Hepatocyte (in vitro differentiated cells): ENCODE results near the gene S100A14. TPM values are rescaled to one million over a fixed set of nuclear protein-coding genes. Genes with fewer than 3 reads are reported as not detected.

Source experiments
- DNase-seq: peaks from one replicate; pipeline ENCODE4 v3.0.0-alpha.2; 2016; ENCODE audit warnings: low spot score
- H2AFZ ChIP-seq: fragments of 200-600 bp; sonication (generic); 2 replicates; pipeline ENCODE4 v1.6.0; 2016; ENCODE audit warnings: antibody characterized with exemption, mild to moderate bottlenecking
- H3K27ac ChIP-seq: fragments of 200-600 bp; sonication (generic); 2 replicates; pipeline ENCODE4 v1.5.1; 2016; ENCODE audit warnings: mild to moderate bottlenecking
- H3K27me3 ChIP-seq: fragments of 200-600 bp; sonication (generic); 2 replicates; pipeline ENCODE4 v1.6.1; 2016
- H3K36me3 ChIP-seq: fragments of 200-600 bp; sonication (generic); replicated peaks from 2 replicates; pipeline ENCODE4 v1.5.1; 2016; ENCODE audit warnings: low read depth; ENCODE audit not compliant: insufficient read depth
- H3K4me1 ChIP-seq: fragments of 200-600 bp; sonication (generic); 2 replicates; pipeline ENCODE4 v1.5.1; 2016; ENCODE audit warnings: mild to moderate bottlenecking, moderate library complexity; ENCODE audit not compliant: insufficient read depth
- H3K4me2 ChIP-seq: fragments of 200-600 bp; sonication (generic); 2 replicates; pipeline ENCODE4 v1.6.0; 2016
- H3K4me3 ChIP-seq: fragments of 200-600 bp; sonication (generic); 2 replicates; pipeline ENCODE4 v1.5.1; 2016; ENCODE audit warnings: mild to moderate bottlenecking
- H3K79me2 ChIP-seq: fragments of 200-600 bp; sonication (generic); 2 replicates; pipeline ENCODE4 v1.6.0; 2017; ENCODE audit warnings: mild to moderate bottlenecking
- H3K9me2 ChIP-seq: fragments of 200-600 bp; sonication (generic); replicated peaks from 2 replicates; pipeline ENCODE4 v1.6.0; 2017; ENCODE audit warnings: mild to moderate bottlenecking; ENCODE audit not compliant: insufficient read depth
- H3K9me3 ChIP-seq: fragments of 200-600 bp; sonication (generic); 2 replicates; pipeline ENCODE4 v1.5.1; 2016; ENCODE audit warnings: low read depth, mild to moderate bottlenecking
- H4K20me1 ChIP-seq: fragments of 200-600 bp; sonication (generic); 2 replicates; pipeline ENCODE4 v1.6.0; 2016; ENCODE audit warnings: mild to moderate bottlenecking; ENCODE audit not compliant: insufficient read depth, poor library complexity, severe bottlenecking
- EZH2 ChIP-seq: fragments of 200-600 bp; sonication (generic); IDR thresholded peaks from 2 replicates; pipeline ENCODE4 v1.6.1; 2016; ENCODE audit warnings: antibody characterized with exemption, mild to moderate bottlenecking, borderline replicate concordance
- EZH2phosphoT487 ChIP-seq: fragments of 200-600 bp; sonication (generic); IDR thresholded peaks from one replicate; pipeline ENCODE4 v1.6.1; 2018; ENCODE audit warnings: antibody characterized with exemption, mild to moderate bottlenecking, low read depth, moderate library complexity; ENCODE audit not compliant: unreplicated experiment, severe bottlenecking
- WGBS: methylation state at CpG from one replicate; pipeline ENCODE4 v1.1.6; 2016; ENCODE audit warnings: low lambda C conversion rate; ENCODE audit errors: missing lambda C conversion rate; 5-methylcytosine and 5-hydroxymethylcytosine counted together
- polyA plus RNA-seq: library from polyadenylated mRNA; unstranded; fragments of >200 nt; fragmentation: Nextera tagmentation; extraction: Ambion mirVana; gene quantifications from 2 replicates; pipeline ENCODE4 v1.2.1, GENCODE V29; 2016
- total RNA-seq: library from RNA; depleted of rRNA; stranded (reverse); fragments of >200 nt; gene quantifications from 2 replicates; pipeline ENCODE4 v1.2.3, GENCODE V29; 2014
- TF ChIP-seq, protein P1 (sequence below): fragments of 200-600 bp; sonication (generic); IDR thresholded peaks from 2 replicates; pipeline ENCODE4 v1.5.1; 2016; ENCODE audit warnings: antibody characterized with exemption, mild to moderate bottlenecking; ENCODE audit not compliant: poor library complexity

S100A14 gene
- total and polyA plus RNA-seq, 2 experiments from 2014 or later: 94.9 to 112 TPM

DNA sequence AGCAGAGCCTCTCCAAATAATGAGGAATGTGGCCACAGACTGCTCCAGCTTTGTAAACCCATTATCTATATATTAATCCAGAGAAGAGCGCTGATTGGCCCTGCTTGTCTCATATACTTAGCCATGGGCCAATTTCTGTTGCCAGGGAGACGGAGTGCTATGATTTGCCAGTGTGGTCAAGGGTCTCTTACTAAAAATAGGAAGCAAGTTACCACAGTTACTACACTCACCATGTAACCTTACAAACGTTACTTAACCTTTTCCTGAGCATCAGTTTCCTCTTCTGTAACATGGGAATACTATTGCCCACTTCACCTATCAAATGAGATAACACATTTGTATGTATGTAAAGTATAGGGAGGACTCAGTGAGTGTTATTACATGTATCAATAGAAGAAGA, 42.8 kb downstream of the S100A14 start:
- Histone ChIP-seq H3K4me3 (no peak overlapping the region), H3K9me2 (no peaks in the 10 kb centered on the region), H4K20me1 (no peaks in the 10 kb centered on the region), H3K79me2 (no peaks in the 10 kb centered on the region), H3K27ac (no peak overlapping the region), H3K4me2 (no peak overlapping the region), H3K27me3 (no peaks in the 10 kb centered on the region), H2AFZ (no peak overlapping the region), H3K36me3 (no peaks in the 10 kb centered on the region), H3K9me3 (no peaks in the 10 kb centered on the region), H3K4me1 (peaks cover under 1% of the 10 kb centered on the region)
- DNase-seq: no peak
- 92% methylated on average over 3 of the region's 3 CpGs for WGBS
- TF ChIP-seq EZH2 (no peak), EZH2phosphoT487 (no peak)
- TF ChIP-seq, protein P1, sequence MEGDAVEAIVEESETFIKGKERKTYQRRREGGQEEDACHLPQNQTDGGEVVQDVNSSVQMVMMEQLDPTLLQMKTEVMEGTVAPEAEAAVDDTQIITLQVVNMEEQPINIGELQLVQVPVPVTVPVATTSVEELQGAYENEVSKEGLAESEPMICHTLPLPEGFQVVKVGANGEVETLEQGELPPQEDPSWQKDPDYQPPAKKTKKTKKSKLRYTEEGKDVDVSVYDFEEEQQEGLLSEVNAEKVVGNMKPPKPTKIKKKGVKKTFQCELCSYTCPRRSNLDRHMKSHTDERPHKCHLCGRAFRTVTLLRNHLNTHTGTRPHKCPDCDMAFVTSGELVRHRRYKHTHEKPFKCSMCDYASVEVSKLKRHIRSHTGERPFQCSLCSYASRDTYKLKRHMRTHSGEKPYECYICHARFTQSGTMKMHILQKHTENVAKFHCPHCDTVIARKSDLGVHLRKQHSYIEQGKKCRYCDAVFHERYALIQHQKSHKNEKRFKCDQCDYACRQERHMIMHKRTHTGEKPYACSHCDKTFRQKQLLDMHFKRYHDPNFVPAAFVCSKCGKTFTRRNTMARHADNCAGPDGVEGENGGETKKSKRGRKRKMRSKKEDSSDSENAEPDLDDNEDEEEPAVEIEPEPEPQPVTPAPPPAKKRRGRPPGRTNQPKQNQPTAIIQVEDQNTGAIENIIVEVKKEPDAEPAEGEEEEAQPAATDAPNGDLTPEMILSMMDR: no peak

DNA sequence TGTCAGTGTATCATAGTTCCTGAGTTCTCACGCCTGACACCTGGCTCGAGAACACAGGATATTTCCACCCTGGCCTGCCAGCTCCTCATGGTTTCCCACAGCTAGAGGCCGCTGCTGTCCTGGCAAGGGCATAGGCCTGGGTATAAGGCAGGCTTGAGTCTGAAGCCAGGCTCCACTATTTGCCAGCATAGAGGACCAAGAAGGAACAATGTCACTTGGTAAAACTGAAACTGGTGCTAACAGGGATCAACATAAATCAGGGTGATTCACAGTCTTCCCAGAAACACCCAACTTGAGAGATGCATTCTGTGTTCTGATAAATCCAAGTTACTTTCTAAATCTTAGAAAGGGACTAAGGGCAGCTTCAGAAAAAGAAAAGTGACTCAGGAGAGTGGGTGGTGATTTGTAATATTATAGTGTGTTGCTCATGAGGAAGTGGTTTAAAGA, 43.5 kb downstream of the S100A14 start:
- H4K20me1 ChIP-seq: no peaks in the 10 kb centered on the region
- H3K9me2 ChIP-seq: no peaks in the 10 kb centered on the region
- DNase-seq: peak; percentile 83
- 39% methylated on average over 3 of the region's 3 CpGs for WGBS
- no peak overlapping the region for H3K4me2 ChIP-seq
- no peaks in the 10 kb centered on the region for H3K27me3 ChIP-seq
- TF ChIP-seq, protein P1: peak; percentile 65
- TF ChIP-seq EZH2 (no peak), EZH2phosphoT487 (no peak)
- H3K79me2 ChIP-seq: no peaks in the 10 kb centered on the region
- peaks cover 8% of the 10 kb centered on the region for H3K4me1 ChIP-seq
- H3K36me3 ChIP-seq: no peaks in the 10 kb centered on the region
- H2AFZ ChIP-seq: no peak overlapping the region
- no peaks in the 10 kb centered on the region for H3K9me3 ChIP-seq
- H3K27ac ChIP-seq: no peak overlapping the region
- no peak overlapping the region for H3K4me3 ChIP-seq

DNA sequence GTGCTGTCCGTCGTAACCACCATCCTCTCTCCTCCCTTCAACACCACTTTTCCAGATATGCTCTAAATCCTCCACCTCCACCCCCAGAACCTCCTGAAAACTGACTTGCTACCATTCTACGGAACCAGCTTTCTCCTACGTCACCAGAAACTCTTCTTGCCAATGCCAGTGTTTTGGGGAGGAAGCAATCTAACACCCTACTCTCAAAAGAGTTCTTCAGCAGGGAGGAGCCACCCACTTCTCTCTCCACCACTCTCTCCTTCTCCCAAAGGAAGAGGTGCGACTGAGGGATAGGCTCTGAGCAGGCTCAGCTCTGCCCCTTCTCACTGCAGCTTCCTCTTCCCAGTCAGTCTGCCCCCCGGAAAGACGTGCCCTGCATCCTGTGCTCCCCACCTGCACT, 44.4 kb downstream of the S100A14 start:
- H3K36me3 ChIP-seq: no peaks in the 10 kb centered on the region
- no peaks in the 10 kb centered on the region for H3K79me2 ChIP-seq
- no peaks in the 10 kb centered on the region for H4K20me1 ChIP-seq
- DNase-seq: no peak
- 87% methylated on average over 7 of the region's 7 CpGs for WGBS
- no peak overlapping the region for H3K27ac ChIP-seq
- no peaks in the 10 kb centered on the region for H3K9me3 ChIP-seq
- no peaks in the 10 kb centered on the region for H3K9me2 ChIP-seq
- no peak overlapping the region for H3K4me2 ChIP-seq
- no peak overlapping the region for H2AFZ ChIP-seq
- H3K4me3 ChIP-seq: no peak overlapping the region
- H3K27me3 ChIP-seq: no peaks in the 10 kb centered on the region
- peaks cover 17% of the 10 kb centered on the region for H3K4me1 ChIP-seq
- TF ChIP-seq, protein P1: no peak
- TF ChIP-seq EZH2 (no peak), EZH2phosphoT487 (no peak)

DNA sequence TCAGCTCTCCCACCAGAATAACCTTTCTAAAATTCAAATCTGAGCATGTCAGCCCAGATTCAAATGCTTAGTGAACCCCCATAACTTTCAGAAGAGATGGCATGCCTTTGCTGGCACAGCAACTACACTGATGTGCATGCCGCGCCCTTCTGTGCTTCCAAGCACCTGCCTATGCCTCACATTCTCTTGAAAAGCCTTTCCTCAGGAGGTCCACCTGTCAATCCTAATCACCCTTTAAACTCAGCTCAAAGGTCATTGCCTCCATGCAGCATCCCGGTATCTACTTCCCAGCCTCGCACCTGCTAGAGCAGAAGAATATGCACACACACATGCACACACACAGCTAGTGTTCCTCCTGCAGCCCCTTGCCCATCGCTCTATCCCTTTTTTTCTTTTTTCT, 45.3 kb downstream of the S100A14 start:
- Histone ChIP-seq H3K4me1 (peaks cover 24% of the 10 kb centered on the region), H3K4me2 (no peak overlapping the region), H3K36me3 (no peaks in the 10 kb centered on the region), H3K79me2 (no peaks in the 10 kb centered on the region), H3K27ac (no peak overlapping the region), H3K9me3 (no peaks in the 10 kb centered on the region), H3K27me3 (no peaks in the 10 kb centered on the region), H3K9me2 (no peaks in the 10 kb centered on the region), H3K4me3 (no peak overlapping the region), H2AFZ (no peak overlapping the region), H4K20me1 (no peaks in the 10 kb centered on the region)
- peak; percentile 48 for DNase-seq
- TF ChIP-seq, protein P1: no peak
- TF ChIP-seq EZH2: no peak
- TF ChIP-seq EZH2phosphoT487: no peak
- WGBS: 79% methylated on average over 5 of the region's 5 CpGs
